Neural progenitor cell (in vitro differentiated cells): Measurements from ENCODE around the gene KMT2C.

Source experiments
- CTCF ChIP-seq: fragments of 200-600 bp; sonication (generic); IDR thresholded peaks from 2 replicates; pipeline ENCODE4 v1.5.1; 2017; ENCODE audit warnings: antibody characterized with exemption, mild to moderate bottlenecking
- EZH2phosphoT487 ChIP-seq: fragments of 200-600 bp; sonication (generic); IDR thresholded peaks from 2 replicates; pipeline ENCODE4 v1.6.1; 2017; ENCODE audit warnings: antibody characterized with exemption

- no peak for TF ChIP-seq CTCF
- no peak for TF ChIP-seq EZH2phosphoT487
These were observed 250.2 kb downstream of the KMT2C start for GRCh38 chr7:152185558-152185957.
